Mesendoderm (in vitro differentiated cells): ENCODE measurements around the gene ZNF597.

ENCODE experiments used
- DNase-seq: peaks from one replicate; pipeline ENCODE4 v3.0.0; 2013
- H2AK5ac ChIP-seq: 2 replicates; pipeline ENCODE4 v1.6.1; 2013; ENCODE audit warnings: low read length, inconsistent platforms
- H2BK120ac ChIP-seq: 2 replicates; pipeline ENCODE4 v1.6.1; 2013; ENCODE audit warnings: low read depth, mild to moderate bottlenecking, low read length, moderate library complexity, mixed read lengths
- H2BK15ac ChIP-seq: replicated peaks from 2 replicates; pipeline ENCODE4 v1.6.1; 2013; ENCODE audit warnings: low read depth, mild to moderate bottlenecking, moderate library complexity
- H2BK5ac ChIP-seq: 2 replicates; pipeline ENCODE4 v1.6.1; 2013; ENCODE audit warnings: low read length, inconsistent platforms
- H3K18ac ChIP-seq: 2 replicates; pipeline ENCODE4 v1.6.1; 2013; ENCODE audit warnings: mild to moderate bottlenecking, low read length, mixed read lengths
- H3K23ac ChIP-seq: one replicate; pipeline ENCODE4 v1.6.1; 2013; ENCODE audit warnings: low read length
- H3K27ac ChIP-seq: 2 replicates; pipeline ENCODE4 v1.5.1; 2013; ENCODE audit warnings: low read depth, mild to moderate bottlenecking, inconsistent platforms, low read length, moderate library complexity
- H3K27me3 ChIP-seq: 2 replicates; pipeline ENCODE4 v1.6.1; 2013; ENCODE audit warnings: low read length, control low read depth, mild to moderate bottlenecking, inconsistent platforms; ENCODE audit not compliant: insufficient read depth, poor library complexity
- H3K36me3 ChIP-seq: 2 replicates; pipeline ENCODE4 v1.6.1; 2013; ENCODE audit warnings: low read length, inconsistent platforms; ENCODE audit not compliant: control insufficient read depth, insufficient read depth
- H3K4ac ChIP-seq: one replicate; pipeline ENCODE4 v1.6.1; 2013; ENCODE audit warnings: low read depth, mild to moderate bottlenecking, low read length, moderate library complexity
- H3K4me1 ChIP-seq: 2 replicates; pipeline ENCODE4 v1.6.1; 2013; ENCODE audit warnings: low read depth, low read length, inconsistent platforms; ENCODE audit not compliant: control insufficient read depth
- H3K4me2 ChIP-seq: 2 replicates; pipeline ENCODE4 v1.6.1; 2013; ENCODE audit warnings: low read length
- H3K4me3 ChIP-seq: 2 replicates; pipeline ENCODE4 v1.5.1; 2013; ENCODE audit warnings: mild to moderate bottlenecking, low read length
- H3K56ac ChIP-seq: one replicate; pipeline ENCODE4 v1.6.1; 2013; ENCODE audit warnings: low read length
- H3K79me1 ChIP-seq: 2 replicates; pipeline ENCODE4 v1.6.1; 2013; ENCODE audit warnings: low read length, inconsistent platforms
- H3K79me2 ChIP-seq: 2 replicates; pipeline ENCODE4 v1.6.1; 2013; ENCODE audit warnings: mild to moderate bottlenecking, low read length; ENCODE audit not compliant: control insufficient read depth, insufficient read depth
- H3K9ac ChIP-seq: 2 replicates; pipeline ENCODE4 v1.6.1; 2013; ENCODE audit warnings: low read length, inconsistent platforms
- H4K5ac ChIP-seq: one replicate; pipeline ENCODE4 v1.6.1; 2013; ENCODE audit warnings: low read length
- H4K8ac ChIP-seq: one replicate; pipeline ENCODE4 v1.6.1; 2013; ENCODE audit warnings: low read depth, mild to moderate bottlenecking, control low read depth, low read length, moderate library complexity
- WGBS: extraction: QIAGEN DNeasy Blood & Tissue Kit; methylation state at CpG from one replicate; pipeline ENCODE4 v1.1.7; 2013; ENCODE audit warnings: low lambda C conversion rate, missing lambda C conversion rate; ENCODE audit not compliant: insufficient coverage; ENCODE audit errors: extremely low coverage; 5-methylcytosine and 5-hydroxymethylcytosine counted together

Gene ZNF597

DNA sequence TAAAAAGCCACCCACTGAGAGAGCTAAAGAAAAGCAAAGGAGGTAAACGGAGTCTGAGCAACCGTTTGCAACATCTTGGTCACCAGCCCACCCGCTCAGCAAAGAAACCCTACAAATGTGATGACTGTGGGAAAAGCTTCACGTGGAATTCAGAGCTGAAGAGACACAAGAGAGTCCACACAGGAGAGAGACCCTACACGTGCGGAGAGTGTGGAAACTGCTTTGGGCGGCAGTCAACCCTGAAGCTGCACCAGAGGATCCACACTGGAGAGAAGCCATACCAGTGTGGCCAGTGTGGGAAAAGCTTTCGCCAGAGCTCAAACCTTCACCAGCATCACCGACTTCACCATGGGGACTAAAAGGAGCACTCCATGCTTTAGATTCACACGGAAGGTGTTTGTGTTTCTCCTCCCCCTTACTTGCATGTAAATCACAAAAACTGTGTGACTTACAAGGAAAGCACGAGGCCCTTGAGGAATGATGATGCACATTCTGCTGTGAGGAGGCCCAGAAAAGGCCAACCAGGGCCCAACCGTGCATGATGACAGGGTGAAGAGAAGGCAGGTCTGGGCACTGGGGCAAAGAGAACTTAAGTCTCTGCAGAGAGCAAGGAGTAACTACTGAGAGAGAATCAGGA, 34.6 kb downstream of the ZNF597 start:
- Histone ChIP-seq H3K79me2 (no peaks in the 10 kb centered on the region), H3K36me3 (peaks cover 8% of the 10 kb centered on the region), H3K79me1 (peaks cover 4% of the 10 kb centered on the region), H3K4me2 (no peak overlapping the region), H3K4me1 (no peaks in the 10 kb centered on the region), H3K18ac (no peak overlapping the region), H3K9ac (no peak overlapping the region), H3K23ac (no peak overlapping the region), H4K8ac (no peak overlapping the region), H3K56ac (no peak overlapping the region), H3K27me3 (no peaks in the 10 kb centered on the region), H2BK15ac (no peak overlapping the region), H3K27ac (no peak overlapping the region), H2BK5ac (no peak overlapping the region), H3K4ac (no peak overlapping the region), H2AK5ac (no peak overlapping the region), H4K5ac (no peak overlapping the region), H3K4me3 (peak overlapping the region; percentile 59), H2BK120ac (no peak overlapping the region)
- no CpG with 5 or more reads among the region's 12 CpGs for WGBS
- no peak for DNase-seq

DNA sequence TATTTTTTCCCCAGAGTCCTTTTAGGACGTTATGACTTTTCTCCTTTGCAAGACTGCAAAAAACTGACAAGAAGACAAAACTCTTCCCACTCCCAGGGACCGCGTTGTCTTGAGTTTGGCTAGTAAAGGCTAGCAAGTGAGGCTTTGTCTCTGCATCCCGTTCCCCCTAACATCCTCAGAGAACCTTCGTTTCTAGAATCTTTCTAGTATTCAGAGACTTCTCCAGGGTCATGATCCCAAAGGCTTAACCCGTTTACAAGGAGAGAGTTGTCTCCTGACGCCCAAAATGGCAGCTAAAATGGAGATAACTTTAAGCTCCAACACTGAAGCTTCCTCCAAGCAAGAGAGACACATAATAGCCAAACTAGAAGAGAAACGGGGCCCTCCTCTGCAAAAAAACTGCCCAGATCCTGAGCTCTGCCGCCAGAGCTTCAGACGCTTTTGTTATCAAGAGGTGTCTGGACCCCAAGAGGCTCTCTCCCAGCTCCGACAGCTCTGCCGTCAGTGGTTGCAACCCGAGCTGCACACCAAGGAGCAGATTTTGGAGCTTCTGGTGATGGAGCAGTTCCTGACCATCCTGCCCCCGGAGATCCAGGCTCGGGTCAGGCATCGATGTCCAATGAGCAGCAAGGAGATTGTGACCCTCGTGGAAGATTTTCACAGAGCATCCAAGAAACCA, 41.4 kb downstream of the ZNF597 start:
- no peak overlapping the region for H4K5ac ChIP-seq
- H3K79me1 ChIP-seq, result peaks cover 20% of the 10 kb centered on the region
- peak overlapping the region; percentile 77 for H3K4me3 ChIP-seq
- H3K18ac ChIP-seq, result peak overlapping the region; percentile 32
- peak overlapping the region; percentile 96 for H3K56ac ChIP-seq
- H3K4me1 ChIP-seq, result no peaks in the 10 kb centered on the region
- peak; percentile 40 for DNase-seq
- peak overlapping the region; percentile 88 for H3K9ac ChIP-seq
- H2BK15ac ChIP-seq, result no peak overlapping the region
- H3K79me2 ChIP-seq, result peaks cover 6% of the 10 kb centered on the region
- H3K4me2 ChIP-seq, result peak overlapping the region; percentile 64
- no peak overlapping the region for H4K8ac ChIP-seq
- H2AK5ac ChIP-seq, result no peak overlapping the region
- no CpG with 5 or more reads among the region's 17 CpGs for WGBS
- H2BK5ac ChIP-seq, result no peak overlapping the region
- H2BK120ac ChIP-seq, result no peak overlapping the region
- no peak overlapping the region for H3K27ac ChIP-seq
- H3K36me3 ChIP-seq, result peaks cover 3% of the 10 kb centered on the region
- peak overlapping the region; percentile 23 for H3K4ac ChIP-seq
- no peaks in the 10 kb centered on the region for H3K27me3 ChIP-seq
- no peak overlapping the region for H3K23ac ChIP-seq

DNA sequence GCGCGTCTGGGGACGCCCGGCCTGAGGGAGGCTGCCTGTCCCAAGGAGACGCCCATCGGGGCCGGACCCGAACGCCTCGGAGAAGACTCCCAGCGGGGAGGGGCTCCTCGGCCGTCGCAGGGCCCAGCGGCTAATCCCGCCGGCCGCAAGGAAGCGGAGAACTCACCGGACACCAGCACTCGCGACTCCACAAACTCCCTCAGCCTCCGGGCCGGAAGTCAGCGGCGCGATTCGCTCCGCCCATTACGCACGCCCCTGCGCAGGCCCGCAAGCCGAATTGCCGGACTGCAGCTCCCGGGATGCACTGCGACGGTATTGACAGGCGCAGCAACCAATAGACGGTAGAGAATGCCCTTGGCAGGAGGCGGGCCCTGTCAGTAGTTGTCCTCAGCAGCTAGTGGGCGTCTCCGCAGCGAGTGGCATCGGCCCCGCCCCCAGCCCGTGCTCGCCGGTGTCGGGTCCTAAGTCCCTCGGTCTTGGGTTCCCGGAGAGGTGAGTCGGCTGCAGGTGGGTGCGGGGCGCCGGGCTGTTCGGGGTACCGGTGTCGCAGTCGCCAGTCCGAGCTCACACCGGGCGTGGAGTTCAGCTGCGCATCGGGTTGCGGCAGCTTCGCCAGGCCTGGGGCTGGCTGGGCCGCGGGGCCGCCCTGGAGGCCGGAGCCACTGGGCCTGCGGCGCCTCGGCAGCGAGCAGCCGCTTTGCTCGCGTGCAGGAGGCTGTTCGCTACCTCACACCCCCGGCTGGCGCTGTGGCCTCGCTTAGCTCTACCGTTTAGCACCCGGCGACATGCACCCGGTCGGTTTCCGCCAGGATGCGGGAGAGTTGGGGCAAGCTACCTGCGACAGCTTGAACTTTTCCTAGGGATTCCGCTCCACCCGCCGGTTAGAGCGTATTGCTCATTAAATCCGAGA, 42.3 kb downstream of the ZNF597 start, which contains the start of the genes ZNF174 and ZSCAN32:
Gene ZNF174, plus strand, starts transcription at position 437 of the 910 bp plus-strand sequence. CDS start 790 bp downstream, outside the sequence.
Gene ZSCAN32, minus strand, starts transcription at position 226 of the 910 bp plus-strand sequence. CDS start 3,447 bp downstream, outside the sequence.
- peak within 1 kb of the TSS; percentile 99 for H3K4me3 ChIP-seq
- no peak within 1 kb of the TSS for H2BK5ac ChIP-seq
- H3K18ac ChIP-seq, result peak within 1 kb of the TSS; percentile 45
- H2BK15ac ChIP-seq, result no peak within 1 kb of the TSS
- H3K9ac ChIP-seq, result peak within 1 kb of the TSS; percentile 98
- H3K4me1 ChIP-seq, result no peaks in the 10 kb centered on the region
- H3K79me2 ChIP-seq, result peaks cover 6% of the 10 kb centered on the region
- H3K36me3 ChIP-seq, result peaks cover 4% of the 10 kb centered on the region
- no peak within 1 kb of the TSS for H4K5ac ChIP-seq
- H2AK5ac ChIP-seq, result no peak within 1 kb of the TSS
- H3K4me2 ChIP-seq, result peak within 1 kb of the TSS; percentile 71
- peak within 1 kb of the TSS; percentile 97 for H3K56ac ChIP-seq
- peak within 1 kb of the TSS; percentile 79 for H4K8ac ChIP-seq
- no CpG with 5 or more reads among the region's 95 CpGs for WGBS
- no peaks in the 10 kb centered on the region for H3K27me3 ChIP-seq
- peak within 1 kb of the TSS; percentile 88 for H3K27ac ChIP-seq
- H3K4ac ChIP-seq, result peak within 1 kb of the TSS; percentile 23
- H3K79me1 ChIP-seq, result peaks cover 24% of the 10 kb centered on the region
- peak; percentile 100 for DNase-seq
- no peak within 1 kb of the TSS for H2BK120ac ChIP-seq
- H3K23ac ChIP-seq, result peak within 1 kb of the TSS; percentile 94

DNA sequence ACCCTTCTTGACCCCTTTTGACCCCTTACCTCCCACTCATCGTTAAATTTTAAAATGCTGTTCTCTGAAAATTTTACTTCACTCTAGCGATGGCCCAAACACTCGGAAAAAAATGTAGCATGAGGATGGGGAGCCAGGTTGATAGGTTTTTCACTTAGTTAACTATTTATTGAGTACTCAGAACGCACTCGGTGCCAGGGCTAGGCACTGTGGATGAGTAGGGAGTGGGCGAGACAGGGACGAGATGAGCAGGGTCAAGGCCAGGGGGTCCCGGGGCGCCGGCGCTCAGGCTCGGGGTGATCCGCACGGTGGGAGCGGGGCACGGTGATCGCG, 42.9 kb downstream of the ZNF597 start:
- no peak overlapping the region for H3K4ac ChIP-seq
- peaks cover 6% of the 10 kb centered on the region for H3K79me2 ChIP-seq
- H3K4me3 ChIP-seq, result peak overlapping the region; percentile 99
- no CpG with 5 or more reads among the region's 18 CpGs for WGBS
- H2AK5ac ChIP-seq, result no peak overlapping the region
- H3K4me1 ChIP-seq, result no peaks in the 10 kb centered on the region
- H3K27me3 ChIP-seq, result no peaks in the 10 kb centered on the region
- H3K4me2 ChIP-seq, result peak overlapping the region; percentile 71
- H4K5ac ChIP-seq, result no peak overlapping the region
- no peak for DNase-seq
- H2BK5ac ChIP-seq, result no peak overlapping the region
- H3K18ac ChIP-seq, result peak overlapping the region; percentile 44
- peak overlapping the region; percentile 88 for H3K27ac ChIP-seq
- H3K36me3 ChIP-seq, result peaks cover 4% of the 10 kb centered on the region
- H2BK15ac ChIP-seq, result no peak overlapping the region
- H3K56ac ChIP-seq, result peak overlapping the region; percentile 97
- H3K23ac ChIP-seq, result peak overlapping the region; percentile 94
- H2BK120ac ChIP-seq, result no peak overlapping the region
- peak overlapping the region; percentile 79 for H4K8ac ChIP-seq
- H3K79me1 ChIP-seq, result peaks cover 24% of the 10 kb centered on the region
- peak overlapping the region; percentile 98 for H3K9ac ChIP-seq

DNA sequence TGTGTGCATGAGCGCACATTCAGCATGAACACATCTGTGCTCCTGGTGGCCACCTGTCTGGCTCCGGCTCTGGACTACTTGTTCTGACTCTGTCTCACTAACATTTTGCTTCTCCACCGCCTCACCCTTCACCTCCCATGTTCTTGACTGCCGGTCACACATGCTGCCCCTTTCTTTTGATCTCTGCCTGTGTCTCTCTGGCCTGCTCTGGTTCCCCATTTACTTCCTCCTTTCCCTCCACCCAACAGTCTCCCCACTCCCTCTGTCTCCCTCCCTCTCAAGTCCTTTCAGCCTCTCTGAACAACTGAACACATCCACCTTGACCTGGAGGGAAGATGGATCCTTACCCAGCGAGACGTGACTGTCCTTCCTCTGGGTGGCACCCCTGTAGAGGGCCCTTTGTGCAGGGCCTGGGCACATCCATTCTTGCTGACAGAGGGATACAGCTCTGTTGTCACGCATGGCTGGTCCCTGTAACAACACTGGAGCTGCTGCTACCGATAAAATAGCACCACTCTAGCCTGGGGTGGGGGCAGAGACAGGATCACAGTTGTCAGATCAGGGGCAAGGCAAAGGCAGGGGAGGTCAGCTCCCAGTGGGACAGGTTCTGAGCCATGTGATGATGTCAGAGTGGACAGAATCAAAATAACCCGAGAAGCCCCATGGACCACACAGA, 53.5 kb downstream of the ZNF597 start:
- no CpG with 5 or more reads among the region's 9 CpGs for WGBS
- no peak overlapping the region for H3K23ac ChIP-seq
- no peak for DNase-seq
- no peaks in the 10 kb centered on the region for H3K79me2 ChIP-seq
- no peak overlapping the region for H3K27ac ChIP-seq
- H2BK120ac ChIP-seq, result no peak overlapping the region
- H4K8ac ChIP-seq, result no peak overlapping the region
- H3K56ac ChIP-seq, result no peak overlapping the region
- H2BK15ac ChIP-seq, result no peak overlapping the region
- no peaks in the 10 kb centered on the region for H3K4me1 ChIP-seq
- peaks cover 12% of the 10 kb centered on the region for H3K36me3 ChIP-seq
- peaks cover 3% of the 10 kb centered on the region for H3K79me1 ChIP-seq
- no peak overlapping the region for H3K4me3 ChIP-seq
- H3K27me3 ChIP-seq, result no peaks in the 10 kb centered on the region
- no peak overlapping the region for H3K18ac ChIP-seq
- H2BK5ac ChIP-seq, result no peak overlapping the region
- no peak overlapping the region for H3K4ac ChIP-seq
- no peak overlapping the region for H3K4me2 ChIP-seq
- no peak overlapping the region for H2AK5ac ChIP-seq
- no peak overlapping the region for H3K9ac ChIP-seq
- no peak overlapping the region for H4K5ac ChIP-seq
